Cortex of kidney (tissue), 1 donor: ENCODE data around the gene MLLT3.

Source experiments
- DNase-seq: peaks from one replicate; lab custom pipeline; 2025; lab: John Stamatoyannopoulos, UW

MLLT3 gene

GRCh38 chr9:20340511-20340861 is 281.8 kb downstream of the MLLT3 start:
- no peak for DNase-seq

- no peak for DNase-seq
Observed at GRCh38 chr9:20335668-20336332, 286.5 kb downstream of the MLLT3 start.

GRCh38 chr9:20333991-20334390 is 288.3 kb downstream of the MLLT3 start:
- no peak for DNase-seq

- no peak for DNase-seq
Observed at GRCh38 chr9:20331095-20331685, 291.1 kb downstream of the MLLT3 start.

- DNase-seq: no peak
Observed at GRCh38 chr9:20330688-20331087, 291.6 kb downstream of the MLLT3 start.

- DNase-seq: no peak
Observed at GRCh38 chr9:20326516-20326915, 295.8 kb downstream of the MLLT3 start.

- DNase-seq: no peak
Observed at GRCh38 chr9:20325008-20325407, 297.3 kb downstream of the MLLT3 start.

- no peak for DNase-seq
Observed at GRCh38 chr9:20322212-20322611, 300.1 kb downstream of the MLLT3 start.

GRCh38 chr9:20321423-20322082 is 300.7 kb downstream of the MLLT3 start:
- DNase-seq: no peak

- no peak for DNase-seq
Observed at GRCh38 chr9:20320921-20321320, 301.4 kb downstream of the MLLT3 start.

GRCh38 chr9:20319641-20320337 is 302.5 kb downstream of the MLLT3 start:
- DNase-seq: no peak

- no peak for DNase-seq
Observed at GRCh38 chr9:20319241-20319640, 303.1 kb downstream of the MLLT3 start.

- no peak for DNase-seq
Observed at GRCh38 chr9:20317701-20318100, 304.6 kb downstream of the MLLT3 start.

GRCh38 chr9:20316372-20316771 is 305.9 kb downstream of the MLLT3 start:
- no peak for DNase-seq

GRCh38 chr9:20315677-20316076 is 306.6 kb downstream of the MLLT3 start:
- no peak for DNase-seq

GRCh38 chr9:20314981-20315380 is 307.3 kb downstream of the MLLT3 start:
- DNase-seq: no peak

- no peak for DNase-seq
Observed at GRCh38 chr9:20313415-20313814, 308.9 kb downstream of the MLLT3 start.

- no peak for DNase-seq
Observed at GRCh38 chr9:20312732-20313131, 309.6 kb downstream of the MLLT3 start.

- DNase-seq: no peak
Observed at GRCh38 chr9:20310024-20310423, 312.3 kb downstream of the MLLT3 start.

GRCh38 chr9:20309124-20309523 is 313.2 kb downstream of the MLLT3 start:
- DNase-seq: no peak

GRCh38 chr9:20307621-20308020 is 314.7 kb downstream of the MLLT3 start:
- no peak for DNase-seq

- no peak for DNase-seq
Observed at GRCh38 chr9:20305452-20305851, 316.8 kb downstream of the MLLT3 start.

- no peak for DNase-seq
Observed at GRCh38 chr9:20303996-20304395, 318.3 kb downstream of the MLLT3 start.
